HuH-7.5 (cell line): ENCODE measurements around the gene SETMAR.
"Not testable (repeated sequence)": the region's sequence is repeated elsewhere in the genome, so short reads cannot be mapped to it uniquely, and the experiment has no call there.

Source experiments
- DNase-seq: peaks from one replicate; pipeline ENCODE4 v3.0.0; 2011; ENCODE audit warnings: low spot score

The SETMAR gene

GRCh38 chr3:4303187-4304123 is at the start of gene SETMAR:
Gene SETMAR, plus strand, starts transcription at chr3:4303369. Its CDS starts 2 bp downstream, at chr3:4303371.
- peak; percentile 90 for DNase-seq

GRCh38 chr3:4261406-4261805 is 41.8 kb upstream of the SETMAR start:
- DNase-seq: no peak

GRCh38 chr3:4264040-4264439 is 39.1 kb upstream of the SETMAR start:
- no peak for DNase-seq

- no peak for DNase-seq
Measured at GRCh38 chr3:4270720-4271119, 32.4 kb upstream of the SETMAR start.

- peak; percentile 49 for DNase-seq
Measured at GRCh38 chr3:4271834-4272233, 31.3 kb upstream of the SETMAR start.

GRCh38 chr3:4279516-4280105 is 23.6 kb upstream of the SETMAR start:
- DNase-seq: no peak

- no peak for DNase-seq
Measured at GRCh38 chr3:4281991-4282390, 21.2 kb upstream of the SETMAR start.

- DNase-seq: no peak
Measured at GRCh38 chr3:4284865-4285264, 18.3 kb upstream of the SETMAR start.

- no peak for DNase-seq
Measured at GRCh38 chr3:4289044-4289443, 14.1 kb upstream of the SETMAR start.

- DNase-seq: no peak
Measured at GRCh38 chr3:4290272-4290893, 12.8 kb upstream of the SETMAR start.

- DNase-seq: no peak
Measured at GRCh38 chr3:4292301-4292700, 10.9 kb upstream of the SETMAR start.

GRCh38 chr3:4294616-4295327 is 8.4 kb upstream of the SETMAR start:
- no peak for DNase-seq

GRCh38 chr3:4296454-4296853 is 6.7 kb upstream of the SETMAR start:
- DNase-seq: not testable (repeated sequence)

- no peak for DNase-seq
Measured at GRCh38 chr3:4297486-4297885, 5.7 kb upstream of the SETMAR start.

- DNase-seq: no peak
Measured at GRCh38 chr3:4302747-4303146, 422 bp upstream of the SETMAR start.

GRCh38 chr3:4305210-4305609 is 2.0 kb downstream of the SETMAR start:
- DNase-seq: not testable (repeated sequence)

GRCh38 chr3:4306091-4306490 is 2.9 kb downstream of the SETMAR start:
- no peak for DNase-seq

GRCh38 chr3:4306860-4307259 is 3.7 kb downstream of the SETMAR start:
- no peak for DNase-seq

GRCh38 chr3:4309491-4310128 is 6.4 kb downstream of the SETMAR start:
- DNase-seq: no peak

- no peak for DNase-seq
Measured at GRCh38 chr3:4310971-4311370, 7.8 kb downstream of the SETMAR start.

- no peak for DNase-seq
Measured at GRCh38 chr3:4311496-4311895, 8.3 kb downstream of the SETMAR start.
